GM12878 (cell line): ENCODE measurements around the gene LEKR1. TPM values are rescaled to one million over a fixed set of nuclear protein-coding genes. Genes with fewer than 3 reads are reported as not detected.
A peak's percentile ranks its signal among the peaks of the same experiment; 100 is the strongest.

Source experiments
- ATAC-seq: fragments of 200-7000 bp; cut with Tn5 transposase; 3 replicates; pipeline ENCODE4 v1.9.1; 2020; ENCODE audit warnings: mild to moderate bottlenecking, moderate library complexity
- BruUV-seq: library from RNA; stranded (reverse); fragments of 400-500 nt; replicated peaks from 2 replicates; lab custom pipeline; 2021; lab: Mats Ljungman, UMichigan
- CTCF ChIA-PET: fragments of 300-600 bp; sonication (Branson Sonifier 250); formaldehyde crosslinking; extraction: SDS; loops from one replicate; lab custom pipeline; 2021; ENCODE audit warnings: inconsistent platforms; lab: Yijun Ruan, JAX
- POLR2A ChIA-PET: fragments of 350-600 bp; formaldehyde crosslinking; extraction: SDS; loops from one replicate; lab custom pipeline; 2021; ENCODE audit warnings: inconsistent platforms; lab: Charles Lee
- RAD21 ChIA-PET: fragments of 300-600 bp; sonication (Branson Sonifier 250); formaldehyde crosslinking; loops from one replicate; lab custom pipeline; 2023; ENCODE audit warnings: antibody characterized with exemption; ENCODE audit not compliant: unreplicated experiment; lab: Charles Lee
- SMC1A ChIA-PET: fragments of 300-600 bp; sonication (Branson Sonifier 250); formaldehyde crosslinking; loops from one replicate; lab custom pipeline; 2023; ENCODE audit not compliant: unreplicated experiment, uncharacterized antibody; lab: Charles Lee
- DNase-seq: peaks from one replicate; pipeline ENCODE4 v3.0.0-alpha.2; 2011; ENCODE audit warnings: low read depth, low spot score
- FAIRE-seq: peaks from 3 replicates; lab custom pipeline; 2011; peaks lifted over from hg19 to GRCh38; lab: Jason Lieb, UNC
- H2AFZ ChIP-seq: 2 replicates; pipeline ENCODE4 v1.6.0; 2011; ENCODE audit warnings: low read depth, low read length, control low read depth; ENCODE audit not compliant: control insufficient read depth
- H3K27ac ChIP-seq: 2 replicates; pipeline ENCODE4 v1.5.1; 2011; ENCODE audit warnings: control low read depth; ENCODE audit not compliant: control insufficient read depth, insufficient read depth
- H3K27me3 ChIP-seq, 2 experiments: replicated peaks in 1 of 2; 2 replicates each; pipeline versions ENCODE4 v1.6.0 to v1.6.1; 2011; ENCODE audit warnings: low read length in 1 of 2; ENCODE audit not compliant: control insufficient read depth in 2 of 2, insufficient read depth in 2 of 2
- H3K36me3 ChIP-seq, 2 experiments: 2 replicates each; pipeline ENCODE4 v1.5.1; 2011; ENCODE audit warnings: low read length in 1 of 2; ENCODE audit not compliant: control insufficient read depth in 2 of 2, insufficient read depth in 2 of 2
- H3K4me1 ChIP-seq: 2 replicates; pipeline ENCODE4 v1.6.1; 2011; ENCODE audit warnings: mild to moderate bottlenecking, low read length, moderate library complexity, mixed read lengths; ENCODE audit not compliant: control insufficient read depth, insufficient read depth
- H3K4me2 ChIP-seq: 2 replicates; pipeline ENCODE4 v1.6.0; 2011; ENCODE audit warnings: control low read depth; ENCODE audit not compliant: control insufficient read depth, insufficient read depth
- H3K4me3 ChIP-seq: fragments of 200-600 bp; sonication (generic); 2 replicates; pipeline ENCODE4 v1.5.1; 2016
- H3K79me2 ChIP-seq: 2 replicates; pipeline ENCODE4 v1.6.0; 2011; ENCODE audit warnings: low read length; ENCODE audit not compliant: control insufficient read depth, insufficient read depth
- H3K9ac ChIP-seq: 2 replicates; pipeline ENCODE4 v1.8.0; 2011; ENCODE audit warnings: low read length, control low read depth, mixed read lengths; ENCODE audit not compliant: control insufficient read depth, insufficient read depth
- H3K9me3 ChIP-seq: replicated peaks from 3 replicates; pipeline ENCODE4 v1.5.1; 2011; ENCODE audit warnings: mild to moderate bottlenecking, low read length; ENCODE audit not compliant: control insufficient read depth, insufficient read depth
- H4K20me1 ChIP-seq: 2 replicates; pipeline ENCODE4 v1.6.0; 2011; ENCODE audit not compliant: control insufficient read depth, insufficient read depth
- ASH2L ChIP-seq: fragments of 300-600, 200-600 bp; sonication (generic); IDR thresholded peaks from 2 replicates; pipeline ENCODE4 v1.6.1; 2017; ENCODE audit warnings: low read depth, mild to moderate bottlenecking, borderline replicate concordance
- BACH1 ChIP-seq: fragments of 450-650 bp; IDR thresholded peaks from 2 replicates; pipeline ENCODE4 v1.6.1; 2017; ENCODE audit warnings: mild to moderate bottlenecking, borderline replicate concordance
- BMI1 ChIP-seq: fragments of 450-650 bp; IDR thresholded peaks from 2 replicates; pipeline ENCODE4 v1.6.1; 2016; ENCODE audit warnings: mild to moderate bottlenecking, moderate library complexity, borderline replicate concordance
- CEBPZ ChIP-seq: fragments of 150-350 bp; IDR thresholded peaks from 2 replicates; pipeline ENCODE4 v1.6.1; 2016; ENCODE audit warnings: low read depth, low read length
- CTCF ChIP-seq, 3 experiments: IDR thresholded peaks in 2 of 3; conservative IDR thresholded peaks in 1 of 3; 2 replicates each; pipeline ENCODE4 v1.5.1; 2011; ENCODE audit warnings: low read depth in 3 of 3, low read length in 3 of 3, mild to moderate bottlenecking in 3 of 3, control low read depth in 2 of 3, moderate library complexity in 2 of 3, inconsistent platforms in 1 of 3, mixed read lengths in 1 of 3; ENCODE audit not compliant: control insufficient read depth in 2 of 3, insufficient read depth in 1 of 3; ENCODE audit errors: extremely low read depth in 1 of 3
- KLF5 ChIP-seq: fragments of 450-650 bp; IDR thresholded peaks from 2 replicates; pipeline ENCODE4 v1.6.1; 2014; ENCODE audit warnings: mild to moderate bottlenecking; ENCODE audit not compliant: partially characterized antibody
- MYB ChIP-seq: fragments of 150-350 bp; IDR thresholded peaks from 2 replicates; pipeline ENCODE4 v1.6.1; 2014; ENCODE audit warnings: mild to moderate bottlenecking, low read depth, low read length, borderline replicate concordance
- NBN ChIP-seq: fragments of 450-650 bp; IDR thresholded peaks from 2 replicates; pipeline ENCODE4 v1.6.1; 2016
- NR2C1 ChIP-seq: fragments of 450-650 bp; IDR thresholded peaks from 2 replicates; pipeline ENCODE4 v1.6.1; 2017; ENCODE audit warnings: antibody characterized with exemption, mild to moderate bottlenecking, moderate library complexity
- NRF1 ChIP-seq: conservative IDR thresholded peaks from 2 replicates; pipeline ENCODE4 v1.6.1; 2011; ENCODE audit warnings: mild to moderate bottlenecking, low read depth, low read length, improper control_type of control experiment
- POLR2AphosphoS5 ChIP-seq: IDR thresholded peaks from 2 replicates; pipeline ENCODE4 v1.6.1; 2011; ENCODE audit warnings: mild to moderate bottlenecking, low read length, inconsistent platforms
- RAD21 ChIP-seq: IDR thresholded peaks from 2 replicates; pipeline ENCODE4 v1.6.1; 2011; ENCODE audit warnings: mild to moderate bottlenecking, low read depth, low read length, moderate library complexity; ENCODE audit not compliant: insufficient read depth
- SIN3A ChIP-seq: IDR thresholded peaks from 2 replicates; pipeline ENCODE4 v1.6.1; 2012; ENCODE audit warnings: low read depth, low read length, improper control_type of control experiment
- SREBF2 ChIP-seq: IDR thresholded peaks from 2 replicates; pipeline ENCODE4 v1.6.1; 2012; ENCODE audit warnings: mild to moderate bottlenecking, low read length
- SRF ChIP-seq, 2 experiments: IDR thresholded peaks; 2 replicates each; pipeline ENCODE4 v1.6.1; 2011; ENCODE audit warnings: low read depth in 2 of 2, low read length in 2 of 2, mild to moderate bottlenecking in 1 of 2, moderate library complexity in 1 of 2
- TARDBP ChIP-seq: IDR thresholded peaks from 2 replicates; pipeline ENCODE4 v1.6.1; 2016; ENCODE audit warnings: borderline replicate concordance
- TCF3 ChIP-seq: IDR thresholded peaks from 2 replicates; pipeline ENCODE4 v1.6.1; 2012; ENCODE audit warnings: low read depth, mild to moderate bottlenecking, low read length, borderline replicate concordance; ENCODE audit not compliant: insufficient read depth
- ZNF24 ChIP-seq: fragments of 450-650 bp; IDR thresholded peaks from 2 replicates; pipeline ENCODE4 v1.6.1; 2017; ENCODE audit warnings: antibody characterized with exemption, mild to moderate bottlenecking
- ZNF384 ChIP-seq: IDR thresholded peaks from 2 replicates; pipeline ENCODE4 v1.6.1; 2012; ENCODE audit warnings: low read depth, mild to moderate bottlenecking, low read length, improper control_type of control experiment, borderline replicate concordance
- WGBS: methylation state at CpG from one replicate; pipeline ENCODE4 v1.1.6; 2016; ENCODE audit warnings: low lambda C conversion rate; ENCODE audit not compliant: insufficient replicate concordance, insufficient coverage; ENCODE audit errors: missing lambda C conversion rate; 5-methylcytosine and 5-hydroxymethylcytosine counted together
- in situ Hi-C: fragments of 300-500 bp; cut with MboI; formaldehyde crosslinking; loops from 9 replicates; pipeline ENCODE4 v1.14.3; 2018; ENCODE audit warnings: mixed read lengths
- intact Hi-C: fragments of 100-400 bp; cut with micrococcal nuclease; formaldehyde crosslinking; loops from one replicate; pipeline ENCODE4 v1.14.2; 2022; ENCODE audit not compliant: unreplicated experiment
- polyA plus RNA-seq, 11 experiments: library from polyadenylated mRNA; depleted of rRNA in 4 of 11; unstranded in 6 of 11; stranded (reverse) in 5 of 11; fragments of >200 nt; fragmentation: Nextera tagmentation in 4 of 11; fragmentation: Illumina TruSeq in 1 of 11; extraction: Ambion mirVana in 4 of 11; extraction: Trizol in 1 of 11; gene quantifications; 1 replicate in 1 of 11; 2 replicates in 10 of 11; pipeline versions ENCODE4 v1.2.1 to v1.2.3, GENCODE V29; 2011 to 2016; ENCODE audit warnings: inconsistent platforms in 2 of 11, missing spikeins in 2 of 11, low read depth in 1 of 11
- total RNA-seq, 4 experiments: library from RNA; depleted of rRNA in 3 of 4; stranded (reverse); fragments of >200 nt in 3 of 4; fragmentation: Illumina TruSeq in 1 of 4; extraction: Trizol in 1 of 4; gene quantifications; 2 replicates each; pipeline versions ENCODE4 v1.2.1 to v1.2.3, GENCODE V29; 2013 to 2021

The LEKR1 gene
- total and polyA plus RNA-seq, 10 of the 15 experiments (the other 5 are each of a cell fraction or from before 2014, with no cell fraction given): 0.48 to 3.2 (median 1.3) TPM

- peak; percentile 79 for TF ChIP-seq BMI1
- 0 out of 2 replicates have a peak, but pooled peaks have one; percentile 4 for TF ChIP-seq TCF3
Observed at GRCh38 chr3:156978481-156978961, 152.4 kb downstream of the LEKR1 start (continued).

- Histone ChIP-seq H3K4me3 (no peak overlapping the region), H3K27ac (no peak overlapping the region), H3K4me1 (peaks cover 17% of the 10 kb centered on the region), H3K9me3 (no peaks in the 10 kb centered on the region; the same call in 2 of the 3 replicates), H3K79me2 (no peaks in the 10 kb centered on the region), H2AFZ (no peak overlapping the region), H3K27me3 (no peaks in the 10 kb centered on the region), H4K20me1 (no peaks in the 10 kb centered on the region), H3K36me3 (no peaks in the 10 kb centered on the region), H3K9ac (no peak overlapping the region), H3K4me2 (no peak overlapping the region)
- ChIA-PET POLR2A (interaction anchor here (0.7 kb wide), 1 partner anchor 9 kb away, joined by 3 read pairs; no protein-coding TSS in a partner anchor), CTCF (no interaction called here), SMC1A (no interaction called here), RAD21 (no interaction called here)
- no peak for DNase-seq
- ATAC-seq: no peak
- no TSS peak for BruUV-seq
- in situ Hi-C loops: no loop called here
- no peak for FAIRE-seq
- intact Hi-C loops: no loop called here
- 100% methylated on average over 3 of the region's 3 CpGs for WGBS
- TF ChIP-seq SIN3A (no peak), TCF3 (no peak), CEBPZ (no peak), KLF5 (no peak), POLR2AphosphoS5 (no peak), NR2C1 (no peak), BACH1 (no peak), ZNF384 (no peak), RAD21 (no peak), MYB (no peak), TARDBP (no peak), ZNF24 (no peak), CTCF (IDR thresholded peaks at IDR 0.05 in 2 of 3, conservative IDR thresholded peaks at IDR 0.05 in 1 of 3; ENCODE audit: control insufficient read depth in 2 of 3, extremely low read depth in 1 of 3, insufficient read depth in 1 of 3, low read depth in 3 of 3, low read length in 3 of 3) (no peak), NRF1 (no peak), NBN (no peak), ASH2L (no peak), SRF (IDR thresholded peaks at IDR 0.05; ENCODE audit: low read depth in 2 of 2, low read length in 2 of 2) (no peak), SREBF2 (no peak)
Observed at GRCh38 chr3:156981005-156981404, 154.9 kb downstream of the LEKR1 start.
